H9 (cell line): ENCODE measurements around the gene SYNE4. TPM values are rescaled to one million over a fixed set of nuclear protein-coding genes. Genes with fewer than 3 reads are reported as not detected.
A peak's percentile ranks its signal among the peaks of the same experiment; 100 is the strongest.

ENCODE experiments used
- DNase-seq: peaks from one replicate; pipeline ENCODE4 v3.0.0-alpha.2; 2017
- H2AFZ ChIP-seq: one replicate; pipeline ENCODE4 v1.6.1; 2013; ENCODE audit warnings: mild to moderate bottlenecking, low read length, control low read depth, moderate library complexity
- H2AK5ac ChIP-seq: 2 replicates; pipeline ENCODE4 v1.6.1; 2013; ENCODE audit warnings: low read length, control low read depth, mixed read lengths; ENCODE audit not compliant: insufficient read length
- H2BK120ac ChIP-seq: one replicate; pipeline ENCODE4 v1.6.1; 2013; ENCODE audit warnings: low read depth, mild to moderate bottlenecking, low read length, control low read depth, inconsistent platforms; ENCODE audit not compliant: poor library complexity, severe bottlenecking
- H2BK12ac ChIP-seq: 2 replicates; pipeline ENCODE4 v1.6.1; 2013; ENCODE audit warnings: low read length, control low read depth, mixed read lengths, low read depth; ENCODE audit not compliant: insufficient read length
- H2BK15ac ChIP-seq: 2 replicates; pipeline ENCODE4 v1.6.1; 2013; ENCODE audit warnings: low read depth, low read length, control low read depth
- H2BK20ac ChIP-seq: one replicate; pipeline ENCODE4 v1.6.1; 2013; ENCODE audit warnings: low read depth, mild to moderate bottlenecking, low read length, control low read depth, inconsistent platforms; ENCODE audit not compliant: poor library complexity, severe bottlenecking
- H2BK5ac ChIP-seq: 2 replicates; pipeline ENCODE4 v1.6.1; 2013; ENCODE audit warnings: low read length, control low read depth, mixed read lengths; ENCODE audit not compliant: insufficient read length
- H3K14ac ChIP-seq: 2 replicates; pipeline ENCODE4 v1.6.1; 2013; ENCODE audit warnings: low read length, control low read depth; ENCODE audit not compliant: insufficient read depth
- H3K18ac ChIP-seq: 2 replicates; pipeline ENCODE4 v1.6.1; 2013; ENCODE audit warnings: low read depth, mild to moderate bottlenecking, mixed read lengths, low read length, control low read depth; ENCODE audit not compliant: insufficient read length
- H3K23ac ChIP-seq: 2 replicates; pipeline ENCODE4 v1.6.1; 2013; ENCODE audit warnings: low read length, control low read depth, mixed read lengths, low read depth; ENCODE audit not compliant: insufficient read length
- H3K23me2 ChIP-seq: 2 replicates; pipeline ENCODE4 v1.6.1; 2013; ENCODE audit warnings: low read depth, mild to moderate bottlenecking, mixed read lengths, low read length, control low read depth; ENCODE audit not compliant: insufficient read length, poor library complexity, severe bottlenecking
- H3K27ac ChIP-seq: 2 replicates; pipeline ENCODE4 v1.5.1; 2013; ENCODE audit warnings: low read length, control low read depth, mixed read lengths, low read depth; ENCODE audit not compliant: insufficient read length
- H3K27me3 ChIP-seq: 2 replicates; pipeline ENCODE4 v1.6.1; 2013; ENCODE audit warnings: low read length, control low read depth, inconsistent platforms; ENCODE audit not compliant: insufficient read depth
- H3K4ac ChIP-seq: 2 replicates; pipeline ENCODE4 v1.6.1; 2013; ENCODE audit warnings: low read depth, mild to moderate bottlenecking, control low read depth, inconsistent platforms, low read length, moderate library complexity
- H3K4me1 ChIP-seq: 2 replicates; pipeline ENCODE4 v1.6.1; 2013; ENCODE audit warnings: low read length, control low read depth, inconsistent platforms; ENCODE audit not compliant: insufficient read depth
- H3K4me2 ChIP-seq: 2 replicates; pipeline ENCODE4 v1.6.1; 2013; ENCODE audit warnings: low read length, control low read depth, mixed read lengths; ENCODE audit not compliant: insufficient read length, insufficient read depth
- H3K56ac ChIP-seq: 2 replicates; pipeline ENCODE4 v1.6.1; 2013; ENCODE audit warnings: low read depth, mild to moderate bottlenecking, mixed read lengths, low read length, control low read depth; ENCODE audit not compliant: insufficient read length
- H3K79me1 ChIP-seq: 2 replicates; pipeline ENCODE4 v1.6.1; 2013; ENCODE audit warnings: low read depth, mild to moderate bottlenecking, moderate library complexity, low read length, control low read depth, inconsistent platforms; ENCODE audit not compliant: insufficient read depth, poor library complexity, severe bottlenecking
- H3K79me2 ChIP-seq: 2 replicates; pipeline ENCODE4 v1.6.1; 2013; ENCODE audit warnings: low read length, control low read depth, inconsistent platforms; ENCODE audit not compliant: insufficient read depth
- H3K9ac ChIP-seq: 2 replicates; pipeline ENCODE4 v1.6.1; 2013; ENCODE audit warnings: low read length, control low read depth, mixed read lengths; ENCODE audit not compliant: insufficient read length; ENCODE audit errors: extremely low read depth
- H3K9me3 ChIP-seq: one replicate; pipeline ENCODE4 v1.6.1; 2013; ENCODE audit warnings: low read depth, low read length, inconsistent platforms; ENCODE audit not compliant: control insufficient read depth
- H3T11ph ChIP-seq: one replicate; pipeline ENCODE4 v1.6.1; 2013; ENCODE audit warnings: mild to moderate bottlenecking, low read length, control low read depth, inconsistent platforms
- H4K20me1 ChIP-seq: one replicate; pipeline ENCODE4 v1.6.1; 2013; ENCODE audit not compliant: control insufficient read depth, insufficient read length, insufficient read depth
- H4K5ac ChIP-seq: 2 replicates; pipeline ENCODE4 v1.6.1; 2013; ENCODE audit warnings: low read depth, mild to moderate bottlenecking, mixed read lengths, low read length, control low read depth; ENCODE audit not compliant: insufficient read length
- H4K8ac ChIP-seq: replicated peaks from 2 replicates; pipeline ENCODE4 v1.6.1; 2013; ENCODE audit warnings: low read length, control low read depth, mixed read lengths, low read depth; ENCODE audit not compliant: insufficient read length
- H4K91ac ChIP-seq: 2 replicates; pipeline ENCODE4 v1.6.1; 2013; ENCODE audit warnings: low read depth, mild to moderate bottlenecking, moderate library complexity, mixed read lengths, low read length, control low read depth; ENCODE audit not compliant: insufficient read length
- H3K27ac Mint-ChIP-seq, 3 experiments: 2 replicates in 2 of 3; 3 replicates in 1 of 3; pipeline ENCODE4 v1.8.0; 2020 to 2021; ENCODE audit warnings: mixed read lengths in 3 of 3, mild to moderate bottlenecking in 1 of 3, moderate library complexity in 1 of 3
- H3K27me3 Mint-ChIP-seq: 2 replicates; pipeline ENCODE4 v1.8.0; 2021; ENCODE audit warnings: low read depth, mild to moderate bottlenecking, moderate library complexity, mixed read lengths
- H3K36me3 Mint-ChIP-seq, 3 experiments: 2 replicates in 2 of 3; 3 replicates in 1 of 3; pipeline ENCODE4 v1.8.0; 2020 to 2021; ENCODE audit warnings: low read depth in 3 of 3, mixed read lengths in 3 of 3; ENCODE audit not compliant: insufficient read depth in 1 of 3
- H3K4me1 Mint-ChIP-seq, 2 experiments: 2 replicates each; pipeline ENCODE4 v1.8.0; 2020; ENCODE audit warnings: mixed read lengths in 2 of 2
- H3K4me3 Mint-ChIP-seq, 2 experiments: 2 replicates in 1 of 2; 3 replicates in 1 of 2; pipeline ENCODE4 v1.8.0; 2020 to 2021; ENCODE audit warnings: mild to moderate bottlenecking in 2 of 2, mixed read lengths in 2 of 2, moderate library complexity in 1 of 2
- H3K9me3 Mint-ChIP-seq, 2 experiments: 2 replicates in 1 of 2; 3 replicates in 1 of 2; pipeline ENCODE4 v1.8.0; 2020; ENCODE audit warnings: mild to moderate bottlenecking in 2 of 2, mixed read lengths in 2 of 2, moderate library complexity in 1 of 2
- WGBS: extraction: QIAGEN DNeasy Blood & Tissue Kit; methylation state at CpG from one replicate; pipeline ENCODE4 v1.1.7; 2013; ENCODE audit warnings: missing lambda C conversion rate, low lambda C conversion rate, mixed read lengths; ENCODE audit not compliant: insufficient read length; ENCODE audit errors: extremely low coverage; 5-methylcytosine and 5-hydroxymethylcytosine counted together
- total RNA-seq: library from RNA; stranded (reverse); gene quantifications from 2 replicates; pipeline ENCODE4 v1.2.1, GENCODE V29; 2021
- TF ChIP-seq, protein P1 (sequence below): fragments of 200-600 bp; sonication (generic); conservative IDR thresholded peaks from 3 replicates; pipeline ENCODE4 v1.8.0; 2021; ENCODE audit warnings: antibody characterized with exemption, mild to moderate bottlenecking

Gene SYNE4
- total RNA-seq, 1 experiment from 2014 or later, result 19.2 TPM

DNA sequence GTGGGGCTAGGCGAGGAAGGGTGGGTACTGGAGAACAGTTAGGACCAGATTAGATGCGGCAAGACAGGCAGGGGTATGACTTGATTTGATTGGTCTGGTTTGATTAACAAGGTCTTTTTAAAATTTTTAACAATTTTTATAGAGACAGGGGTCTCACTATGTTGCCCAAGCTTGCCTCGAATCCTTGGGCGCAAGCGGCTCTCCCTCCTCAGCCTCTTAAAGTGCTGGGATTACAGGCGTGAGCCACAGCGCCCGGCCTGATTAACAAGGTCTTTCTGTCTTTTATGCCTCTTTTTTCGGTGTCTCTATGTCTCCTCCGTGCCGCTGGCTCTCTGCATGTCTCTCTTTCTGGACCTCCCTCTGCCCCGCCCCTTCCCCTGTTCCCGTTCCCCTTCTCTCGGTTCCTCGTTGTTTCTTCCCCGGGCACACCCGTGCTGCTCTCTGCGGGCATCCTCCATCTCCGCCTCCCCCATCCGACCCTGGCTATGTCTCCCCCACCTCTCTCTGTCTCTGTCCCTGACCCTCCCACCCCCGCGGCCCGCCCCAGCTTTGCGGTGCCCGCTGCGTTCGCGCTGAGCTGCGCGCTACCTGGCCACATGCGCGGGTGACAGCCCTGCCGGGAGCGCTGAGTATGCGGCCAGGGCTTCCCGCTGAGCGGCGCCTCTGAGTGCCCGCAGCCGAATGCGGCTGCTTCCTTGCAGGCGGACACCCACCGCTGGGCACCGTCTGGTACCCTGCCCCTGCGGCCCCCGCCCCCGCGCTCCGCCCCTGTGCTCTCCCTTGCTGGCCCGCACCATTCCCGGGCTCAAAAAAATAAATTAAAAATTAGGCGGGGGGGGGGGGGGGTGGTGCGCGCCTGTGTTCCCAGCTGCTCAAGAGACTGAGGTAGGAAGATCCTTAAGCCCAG, 21.7 kb downstream of the SYNE4 start:
- no peaks in the 10 kb centered on the region for H3K79me1 ChIP-seq
- H4K91ac ChIP-seq, result no peak overlapping the region
- no peaks in the 10 kb centered on the region for H3K79me2 ChIP-seq
- no peaks in the 10 kb centered on the region; a peak in 2 of 5 replicates for H3K9me3 Mint-ChIP-seq
- no peak overlapping the region for H3K4ac ChIP-seq
- H2AFZ ChIP-seq, result no peak overlapping the region
- no peak overlapping the region for H3K14ac ChIP-seq
- no peak overlapping the region for H3K23ac ChIP-seq
- H3K56ac ChIP-seq, result no peak overlapping the region
- TF ChIP-seq, protein P1, sequence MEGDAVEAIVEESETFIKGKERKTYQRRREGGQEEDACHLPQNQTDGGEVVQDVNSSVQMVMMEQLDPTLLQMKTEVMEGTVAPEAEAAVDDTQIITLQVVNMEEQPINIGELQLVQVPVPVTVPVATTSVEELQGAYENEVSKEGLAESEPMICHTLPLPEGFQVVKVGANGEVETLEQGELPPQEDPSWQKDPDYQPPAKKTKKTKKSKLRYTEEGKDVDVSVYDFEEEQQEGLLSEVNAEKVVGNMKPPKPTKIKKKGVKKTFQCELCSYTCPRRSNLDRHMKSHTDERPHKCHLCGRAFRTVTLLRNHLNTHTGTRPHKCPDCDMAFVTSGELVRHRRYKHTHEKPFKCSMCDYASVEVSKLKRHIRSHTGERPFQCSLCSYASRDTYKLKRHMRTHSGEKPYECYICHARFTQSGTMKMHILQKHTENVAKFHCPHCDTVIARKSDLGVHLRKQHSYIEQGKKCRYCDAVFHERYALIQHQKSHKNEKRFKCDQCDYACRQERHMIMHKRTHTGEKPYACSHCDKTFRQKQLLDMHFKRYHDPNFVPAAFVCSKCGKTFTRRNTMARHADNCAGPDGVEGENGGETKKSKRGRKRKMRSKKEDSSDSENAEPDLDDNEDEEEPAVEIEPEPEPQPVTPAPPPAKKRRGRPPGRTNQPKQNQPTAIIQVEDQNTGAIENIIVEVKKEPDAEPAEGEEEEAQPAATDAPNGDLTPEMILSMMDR, result no peak
- peak overlapping the region in 1 of 3 experiments; percentile 43; a peak in 1 of 7 replicates for H3K27ac Mint-ChIP-seq
- no peak overlapping the region for H2BK5ac ChIP-seq
- no peak overlapping the region for H2BK20ac ChIP-seq
- no peak overlapping the region for H3K18ac ChIP-seq
- H2BK120ac ChIP-seq, result no peak overlapping the region
- WGBS, result no CpG with 5 or more reads among the region's 54 CpGs
- no peak overlapping the region for H2BK12ac ChIP-seq
- H3K9ac ChIP-seq, result no peak overlapping the region
- H3K27me3 Mint-ChIP-seq, result peaks cover 78% of the 10 kb centered on the region
- DNase-seq, result peak; percentile 76
- no peak overlapping the region for H2BK15ac ChIP-seq
- H3K36me3 Mint-ChIP-seq, result no peaks in the 10 kb centered on the region; a peak in 1 of 7 replicates
- H3K4me1 ChIP-seq, result no peaks in the 10 kb centered on the region
- H3K4me2 ChIP-seq, result peak overlapping the region; percentile 59
- H3K4me3 Mint-ChIP-seq, result peak overlapping the region; percentile 71 to 92
- H2AK5ac ChIP-seq, result no peak overlapping the region
- peaks cover 4 to 9% of the 10 kb centered on the region in 2 experiments for H3K4me1 Mint-ChIP-seq
- H4K5ac ChIP-seq, result no peak overlapping the region
- H3T11ph ChIP-seq, result no peak overlapping the region
- no peaks in the 10 kb centered on the region for H3K23me2 ChIP-seq
- no peak overlapping the region for H4K8ac ChIP-seq
- no peaks in the 10 kb centered on the region for H3K9me3 ChIP-seq
- no peaks in the 10 kb centered on the region for H4K20me1 ChIP-seq
- H3K27me3 ChIP-seq, result no peaks in the 10 kb centered on the region; the same call in 1 of the 2 replicates
- H3K27ac ChIP-seq, result no peak overlapping the region
